ENCODE data around the gene XPO1.

- TF ChIP-seq POLR2A (IDR thresholded peaks at IDR 0.05; ENCODE audit: low read length) (no peak), GATA1 (IDR thresholded peaks at IDR 0.05; ENCODE audit: low read depth, low read length) (no peak)
These were observed 3.2 kb downstream of the XPO1 start for GRCh38 chr2:61534926-61535325.
